Measurements from ENCODE around the gene LRRFIP2. TPM values are rescaled to one million over a fixed set of nuclear protein-coding genes. Genes with fewer than 3 reads are reported as not detected.
"Not testable (repeated sequence)": the region's sequence is repeated elsewhere in the genome, so short reads cannot be mapped to it uniquely, and the experiment has no call there.

Gene LRRFIP2
- total and polyA plus RNA-seq, 5 donors, result 88.9 to 168 (median 161) TPM

DNA sequence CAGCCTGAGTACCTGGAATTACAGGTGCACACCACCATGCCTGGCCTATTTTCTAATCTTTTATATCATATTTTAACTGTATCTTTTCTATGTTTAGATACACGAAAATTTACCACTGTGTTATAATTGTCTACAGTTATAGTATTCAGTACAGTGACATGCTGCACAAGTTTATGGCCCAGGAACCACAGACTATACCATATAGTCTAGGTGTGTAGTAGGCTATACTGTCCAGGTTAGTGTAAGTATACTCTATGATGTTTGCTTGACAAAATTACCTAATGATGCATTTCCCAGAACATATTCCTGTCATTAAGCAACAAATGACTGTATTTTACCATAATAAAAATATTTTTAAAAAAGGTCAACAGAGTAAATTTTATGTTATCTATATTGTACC lies 5.5 kb downstream of the LRRFIP2 start:
- Histone ChIP-seq H3K4me1 (ENCODE audit: control insufficient read depth, insufficient read depth, low read length) (peaks cover 3% of the 10 kb centered on the region), H3K27me3 (ENCODE audit: control insufficient read depth, insufficient read depth) (no peaks in the 10 kb centered on the region), H3K27ac (ENCODE audit: low read length) (no peak overlapping the region), H3K9me3 (ENCODE audit: control insufficient read depth, low read length) (no peaks in the 10 kb centered on the region), H3K4me3 (ENCODE audit: low read length) (no peak overlapping the region)
- WGBS, result 71% methylated on average over 1 of the region's 1 CpG
- intact Hi-C loops (cut with DNase I), result no loop called here
- ATAC-seq (no peak), DNase-seq (no peak)

DNA sequence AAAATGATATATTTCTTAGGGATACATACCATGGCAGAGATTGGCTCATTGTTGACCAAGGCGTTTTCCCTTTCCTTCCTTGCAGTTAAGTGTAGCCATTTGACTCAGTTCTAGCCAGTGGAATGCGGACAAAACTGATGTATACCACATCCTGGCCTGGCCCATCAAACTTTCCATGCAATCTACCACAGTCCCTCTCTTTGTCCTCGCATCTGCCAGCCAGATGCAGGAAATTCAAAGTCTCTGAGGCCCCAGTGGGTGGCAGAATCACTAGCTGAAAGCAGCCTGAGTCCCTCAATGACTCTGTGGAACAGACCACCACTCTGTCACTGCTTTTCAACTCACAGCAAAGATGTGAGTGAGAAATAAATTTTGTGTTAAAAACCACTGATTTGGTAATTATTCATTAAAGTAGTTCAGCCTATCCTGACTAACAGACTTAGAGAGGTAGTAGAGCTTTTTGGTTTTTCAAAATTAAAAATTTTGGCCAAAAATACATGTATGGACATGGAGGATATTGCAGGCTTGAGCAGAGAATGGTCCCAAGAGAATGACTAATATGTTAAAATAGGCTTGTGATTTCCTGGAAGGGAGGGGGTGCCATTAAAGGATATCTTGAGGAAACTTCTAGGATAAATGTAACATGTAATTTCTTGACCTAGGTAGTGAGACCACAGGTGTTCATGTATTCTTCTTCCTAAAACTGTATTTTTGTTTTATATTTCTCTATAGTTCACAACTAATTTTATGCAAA lies 10.9 kb downstream of the LRRFIP2 start:
- WGBS, result 68% methylated on average over 3 of the region's 3 CpGs
- intact Hi-C loops (cut with DNase I), result no loop called here
- no peak for DNase-seq
- Histone ChIP-seq H3K27me3 (ENCODE audit: control insufficient read depth, insufficient read depth) (no peaks in the 10 kb centered on the region), H3K9me3 (ENCODE audit: control insufficient read depth, low read length) (no peaks in the 10 kb centered on the region), H3K4me1 (ENCODE audit: control insufficient read depth, insufficient read depth, low read length) (peaks cover 4% of the 10 kb centered on the region), H3K4me3 (ENCODE audit: low read length) (no peak overlapping the region), H3K27ac (ENCODE audit: low read length) (peak overlapping the region; percentile 3)
- ATAC-seq, result peak in 1 of 2 donors; percentile 37

DNA sequence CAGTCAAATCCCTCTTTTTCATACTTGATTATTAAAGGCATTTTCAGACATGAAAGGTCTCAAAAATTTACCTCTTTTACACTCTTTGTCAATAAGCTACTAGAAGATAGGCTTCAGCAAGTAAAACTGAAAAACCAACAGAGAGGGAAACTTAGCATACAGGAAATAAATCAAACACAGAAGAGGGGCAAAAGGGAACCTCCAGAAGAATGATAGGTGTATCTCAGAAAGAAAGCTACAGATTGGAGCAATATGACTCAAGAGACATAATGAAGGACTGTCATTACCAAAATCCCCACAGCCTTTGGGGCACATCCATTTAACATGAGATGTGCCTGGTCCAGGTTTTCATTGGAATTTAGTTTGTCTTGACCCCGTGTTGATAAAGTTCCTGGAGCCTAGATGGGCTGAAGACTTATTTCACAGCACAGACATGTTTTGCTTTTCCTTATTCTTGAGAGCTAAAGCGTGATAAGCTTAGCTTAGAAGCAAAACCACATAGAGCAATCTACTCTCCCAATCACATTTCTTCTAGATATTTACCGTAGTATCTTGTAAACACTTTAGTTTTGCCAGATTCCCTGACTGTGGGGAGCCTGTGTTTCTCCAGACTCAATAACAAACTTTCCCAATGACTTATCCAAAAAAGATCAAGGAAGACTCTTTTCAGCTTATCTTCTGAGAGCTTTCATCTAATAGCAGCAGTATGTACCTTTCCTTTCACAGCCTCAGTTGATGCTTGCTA lies 11.7 kb downstream of the LRRFIP2 start:
- Histone ChIP-seq H3K27ac (ENCODE audit: low read length) (no peak overlapping the region), H3K27me3 (ENCODE audit: control insufficient read depth, insufficient read depth) (no peaks in the 10 kb centered on the region), H3K9me3 (ENCODE audit: control insufficient read depth, low read length) (no peaks in the 10 kb centered on the region), H3K4me3 (ENCODE audit: low read length) (no peak overlapping the region), H3K4me1 (ENCODE audit: control insufficient read depth, insufficient read depth, low read length) (peaks cover 3% of the 10 kb centered on the region)
- DNase-seq (no peak), ATAC-seq (no peak)
- intact Hi-C loops (cut with DNase I), result no loop called here
- 72% methylated on average over 3 of the region's 3 CpGs for WGBS

DNA sequence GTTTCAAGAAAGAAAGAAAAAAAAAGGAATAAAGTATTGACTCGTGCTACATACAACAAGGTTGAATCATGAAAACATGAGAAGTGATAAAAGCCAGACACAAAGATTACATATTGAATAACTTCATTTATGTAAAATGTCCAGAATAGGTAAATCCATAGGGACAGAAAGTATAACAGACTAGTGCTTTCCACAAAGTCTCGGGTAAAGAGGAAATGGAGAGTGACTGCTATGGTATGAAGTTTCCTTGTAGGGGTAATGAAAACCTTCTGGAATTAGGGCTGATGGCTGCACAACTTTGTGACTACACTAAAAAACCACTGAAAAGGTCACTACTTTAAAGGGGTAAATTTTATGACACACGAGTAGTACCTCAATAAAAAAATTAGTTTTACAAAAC lies 13.0 kb downstream of the LRRFIP2 start:
- 93% methylated on average over 3 of the region's 3 CpGs for WGBS
- intact Hi-C loops (cut with DNase I), result no loop called here
- no peak for ATAC-seq
- no peak overlapping the region for H3K27ac ChIP-seq (ENCODE audit: low read length)
- peaks cover 3% of the 10 kb centered on the region for H3K4me1 ChIP-seq (ENCODE audit: control insufficient read depth, insufficient read depth, low read length)
- no peak for DNase-seq
- no peaks in the 10 kb centered on the region for H3K9me3 ChIP-seq (ENCODE audit: control insufficient read depth, low read length)
- H3K4me3 ChIP-seq (ENCODE audit: low read length), result no peak overlapping the region
- H3K27me3 ChIP-seq (ENCODE audit: control insufficient read depth, insufficient read depth), result no peaks in the 10 kb centered on the region

DNA sequence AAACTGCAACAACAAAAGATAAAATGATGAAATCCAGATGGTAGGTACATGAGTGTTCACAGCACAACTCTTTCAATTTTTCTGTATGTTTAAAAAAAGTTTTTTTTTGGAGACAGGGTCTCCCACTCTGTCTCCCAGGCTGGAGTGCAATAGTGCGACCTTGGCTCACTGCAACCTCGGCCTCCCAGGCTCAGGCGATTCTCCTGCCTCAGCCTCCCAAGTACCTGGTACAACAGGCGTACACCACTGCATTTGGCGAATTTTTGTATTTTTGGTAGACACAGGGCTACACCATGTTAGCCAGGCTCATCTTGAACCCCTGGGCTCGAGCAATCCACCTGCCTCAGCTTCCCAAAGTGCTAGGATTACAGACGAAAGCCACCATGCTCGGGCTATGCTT lies 18.6 kb downstream of the LRRFIP2 start:
- no peak overlapping the region for H3K27ac ChIP-seq (ENCODE audit: low read length)
- H3K27me3 ChIP-seq (ENCODE audit: control insufficient read depth, insufficient read depth), result no peaks in the 10 kb centered on the region
- no peaks in the 10 kb centered on the region for H3K9me3 ChIP-seq (ENCODE audit: control insufficient read depth, low read length)
- intact Hi-C loops (cut with DNase I), result no loop called here
- H3K4me3 ChIP-seq (ENCODE audit: low read length), result no peak overlapping the region
- DNase-seq (no peak), ATAC-seq (no peak)
- H3K4me1 ChIP-seq (ENCODE audit: control insufficient read depth, insufficient read depth, low read length), result peaks cover 1% of the 10 kb centered on the region
- WGBS, result 98% methylated on average over 8 of the region's 8 CpGs

- Histone ChIP-seq H3K4me3 (ENCODE audit: low read length) (no peak overlapping the region), H3K27me3 (ENCODE audit: control insufficient read depth, insufficient read depth) (no peaks in the 10 kb centered on the region), H3K27ac (ENCODE audit: low read length) (no peak overlapping the region), H3K9me3 (ENCODE audit: control insufficient read depth, low read length) (no peaks in the 10 kb centered on the region), H3K4me1 (ENCODE audit: control insufficient read depth, insufficient read depth, low read length) (peaks cover 1% of the 10 kb centered on the region)
- WGBS, result 51% methylated on average over 2 of the region's 2 CpGs
- DNase-seq (no peak), ATAC-seq (peak in 1 of 2 donors; percentile 39)
- intact Hi-C loops (cut with DNase I), result no loop called here
These were observed 19.6 kb downstream of the LRRFIP2 start for GRCh38 chr3:37154668-37155314.

- ATAC-seq (no peak), DNase-seq (no peak)
- WGBS, result 96% methylated on average over 1 of the region's 1 CpG
- Histone ChIP-seq H3K9me3 (ENCODE audit: control insufficient read depth, low read length) (no peaks in the 10 kb centered on the region), H3K27ac (ENCODE audit: low read length) (no peak overlapping the region), H3K4me1 (ENCODE audit: control insufficient read depth, insufficient read depth, low read length) (peaks cover 4% of the 10 kb centered on the region), H3K27me3 (ENCODE audit: control insufficient read depth, insufficient read depth) (no peaks in the 10 kb centered on the region), H3K4me3 (ENCODE audit: low read length) (no peak overlapping the region)
- intact Hi-C loops (cut with DNase I), result no loop called here
These were observed 23.8 kb downstream of the LRRFIP2 start for GRCh38 chr3:37150621-37151020.

DNA sequence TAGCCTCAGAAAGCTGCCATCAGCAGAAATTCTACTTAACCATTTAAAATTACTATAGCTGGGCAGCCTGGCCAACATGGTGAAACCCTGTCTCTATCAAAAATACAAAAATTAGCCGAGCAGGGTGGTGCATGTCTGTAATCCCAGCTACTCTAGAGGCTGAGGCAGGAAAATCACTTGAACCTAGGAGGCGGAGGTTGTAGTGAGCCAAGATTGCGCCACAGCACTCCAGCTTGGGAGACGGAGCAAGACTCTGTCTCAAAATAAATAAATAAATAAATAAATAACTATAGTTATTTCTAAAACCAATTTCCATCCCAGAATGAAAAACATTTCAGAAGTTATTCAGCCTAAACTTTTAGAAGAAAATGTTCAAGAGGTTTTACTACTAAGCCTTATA lies 25.1 kb downstream of the LRRFIP2 start:
- Histone ChIP-seq H3K27me3 (ENCODE audit: control insufficient read depth, insufficient read depth) (no peaks in the 10 kb centered on the region), H3K9me3 (ENCODE audit: control insufficient read depth, low read length) (no peaks in the 10 kb centered on the region), H3K27ac (ENCODE audit: low read length) (no peak overlapping the region), H3K4me1 (ENCODE audit: control insufficient read depth, insufficient read depth, low read length) (peaks cover 5% of the 10 kb centered on the region), H3K4me3 (ENCODE audit: low read length) (no peak overlapping the region)
- ATAC-seq (no peak), DNase-seq (peak; percentile 55 to 68 (median 55))
- intact Hi-C loops (cut with DNase I), result no loop called here
- 67% methylated on average over 4 of the region's 4 CpGs for WGBS

- DNase-seq, result no peak
- intact Hi-C loops (cut with DNase I), result no loop called here
- peaks cover 6% of the 10 kb centered on the region for H3K4me1 ChIP-seq (ENCODE audit: control insufficient read depth, insufficient read depth, low read length)
- no peak overlapping the region for H3K27ac ChIP-seq (ENCODE audit: low read length)
- H3K9me3 ChIP-seq (ENCODE audit: control insufficient read depth, low read length), result no peaks in the 10 kb centered on the region
- no peaks in the 10 kb centered on the region for H3K27me3 ChIP-seq (ENCODE audit: control insufficient read depth, insufficient read depth)
- WGBS, result 91% methylated on average over 3 of the region's 3 CpGs
- ATAC-seq, result no peak
- H3K4me3 ChIP-seq (ENCODE audit: low read length), result no peak overlapping the region
These were observed 26.2 kb downstream of the LRRFIP2 start for GRCh38 chr3:37148208-37148607.

DNA sequence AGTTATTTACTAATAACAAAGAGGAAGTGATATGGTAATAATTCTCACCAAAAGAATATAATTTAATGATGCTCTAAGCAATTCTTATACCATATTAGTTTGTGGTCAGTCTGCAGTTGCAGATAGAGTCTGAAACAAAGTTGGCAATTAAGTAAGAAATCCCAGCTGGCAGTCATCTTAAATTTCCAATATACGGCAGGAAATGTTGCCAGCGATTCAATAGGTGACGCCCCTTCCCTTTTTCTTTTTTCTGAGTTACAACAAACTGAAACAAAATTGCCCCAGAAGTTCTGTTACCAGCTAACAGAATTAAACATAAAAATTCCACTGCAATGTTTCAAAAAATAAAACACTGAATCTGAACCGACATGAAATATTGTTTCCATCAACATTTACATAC lies 26.7 kb downstream of the LRRFIP2 start:
- no peak for ATAC-seq
- H3K9me3 ChIP-seq (ENCODE audit: control insufficient read depth, low read length), result no peaks in the 10 kb centered on the region
- intact Hi-C loops (cut with DNase I), result no loop called here
- DNase-seq, result no peak
- 33% methylated on average over 4 of the region's 4 CpGs for whole genome bisulfite sequencing
- no peak overlapping the region for H3K4me3 ChIP-seq (ENCODE audit: low read length)
- H3K27ac ChIP-seq (ENCODE audit: low read length), result no peak overlapping the region
- H3K27me3 ChIP-seq (ENCODE audit: control insufficient read depth, insufficient read depth), result no peaks in the 10 kb centered on the region
- H3K4me1 ChIP-seq (ENCODE audit: control insufficient read depth, insufficient read depth, low read length), result peaks cover 6% of the 10 kb centered on the region

- WGBS, result 88% methylated on average over 2 of the region's 2 CpGs
- H3K9me3 ChIP-seq (ENCODE audit: control insufficient read depth, low read length), result not testable (repeated sequence)
These were observed 27.5 kb downstream of the LRRFIP2 start for GRCh38 chr3:37146927-37147326.

More at GRCh38 chr3:37146927-37147326, 27.5 kb downstream of the LRRFIP2 start:
- DNase-seq; H3K4me3 ChIP-seq (ENCODE audit: low read length); H3K27ac ChIP-seq (ENCODE audit: low read length); intact Hi-C loops (cut with DNase I); H3K4me1 ChIP-seq (ENCODE audit: control insufficient read depth, insufficient read depth, low read length); H3K27me3 ChIP-seq (ENCODE audit: control insufficient read depth, insufficient read depth); ATAC-seq: not testable (repeated sequence)

All from right cardiac atrium (tissue), 5 donors.